Neural progenitor cell (in vitro differentiated cells): ENCODE data around the gene TEX11.

Experiments used
- CTCF ChIP-seq: fragments of 200-600 bp; sonication (generic); IDR thresholded peaks from 2 replicates; pipeline ENCODE4 v1.5.1; 2017; ENCODE audit warnings: antibody characterized with exemption, mild to moderate bottlenecking
- EZH2phosphoT487 ChIP-seq: fragments of 200-600 bp; sonication (generic); IDR thresholded peaks from 2 replicates; pipeline ENCODE4 v1.6.1; 2017; ENCODE audit warnings: antibody characterized with exemption

- TF ChIP-seq CTCF (no peak), EZH2phosphoT487 (no peak)
Observed at GRCh38 chrX:70675284-70675683, 233.2 kb downstream of the TEX11 start.
